HCT116 (cell line): ENCODE results near the gene TMEM132A. TPM values are rescaled to one million over a fixed set of nuclear protein-coding genes. Genes with fewer than 3 reads are reported as not detected.

Source experiments
- ATAC-seq: fragments of 200-7000 bp; cut with Tn5 transposase; 2 replicates; pipeline ENCODE4 v1.9.1; 2020; ENCODE audit warnings: mild to moderate bottlenecking, moderate library complexity
- BruUV-seq: library from RNA; stranded (reverse); fragments of 400-500 nt; replicated peaks from 2 replicates; lab custom pipeline; 2021; lab: Mats Ljungman, UMichigan
- CTCF ChIA-PET: fragments of 300-600 bp; sonication (Branson Sonifier 250); formaldehyde crosslinking; loops from one replicate; lab custom pipeline; 2021; ENCODE audit warnings: antibody characterized with exemption; lab: Charles Lee
- POLR2A ChIA-PET: fragments of 300-600, 350-600 bp; sonication (Branson Sonifier 250); formaldehyde crosslinking; loops from one replicate; lab custom pipeline; 2021; ENCODE audit warnings: antibody characterized with exemption; lab: Charles Lee
- RAD21 ChIA-PET, 2 experiments: fragments of 300-600 bp; sonication (Branson Sonifier 250); formaldehyde crosslinking; loops; one replicate each; lab custom pipeline; 2023; ENCODE audit warnings: low total read pairs in 2 of 2; ENCODE audit not compliant: uncharacterized antibody in 2 of 2, unreplicated experiment in 2 of 2, low non-redundant PET in 1 of 2; lab: Charles Lee
- DNase-seq: peaks from one replicate; pipeline ENCODE4 v3.0.0-alpha.2; 2010; ENCODE audit warnings: low read depth, low spot score
- H2AFZ ChIP-seq: fragments of 200-600 bp; shearing (Covaris generic), sonication (generic); 2 replicates; pipeline ENCODE4 v1.6.1; 2017; ENCODE audit warnings: low read depth, mixed run types, mixed read lengths, antibody characterized with exemption, low read length; ENCODE audit not compliant: poor library complexity, severe bottlenecking
- H3K27ac ChIP-seq: 2 replicates; pipeline ENCODE4 v1.5.1; 2012; ENCODE audit warnings: low read depth, low read length
- H3K27me3 ChIP-seq: fragments of 200-600 bp; sonication (generic); 2 replicates; pipeline ENCODE4 v1.6.1; 2016; ENCODE audit warnings: mixed run types, low read length, mixed read lengths; ENCODE audit not compliant: insufficient read depth
- H3K36me3 ChIP-seq, 2 experiments: fragments of 200-500 bp in 1 of 2; fragments of 200-600 bp in 1 of 2; sonication (Bioruptor generic) in 1 of 2; sonication (generic) in 1 of 2; 2 replicates each; pipeline versions ENCODE4 v1.5.1 to v1.6.1; 2014 to 2016; ENCODE audit warnings: low read length in 2 of 2, inconsistent platforms in 1 of 2, mixed read lengths in 1 of 2, mixed run types in 1 of 2; ENCODE audit not compliant: insufficient read depth in 2 of 2, control insufficient read depth in 1 of 2
- H3K4me1 ChIP-seq, 2 experiments: fragments of 200-600 bp in 1 of 2; sonication (generic) in 1 of 2; 2 replicates each; pipeline versions ENCODE4 v1.5.1 to v1.6.1; 2012 to 2017; ENCODE audit warnings: low read length in 2 of 2, inconsistent platforms in 1 of 2, mild to moderate bottlenecking in 1 of 2, mixed read lengths in 1 of 2, mixed run types in 1 of 2, moderate library complexity in 1 of 2; ENCODE audit not compliant: insufficient read depth in 2 of 2, control insufficient read depth in 1 of 2
- H3K4me2 ChIP-seq: fragments of 200-600 bp; sonication (generic); 2 replicates; pipeline ENCODE4 v1.6.1; 2017; ENCODE audit warnings: mixed run types, low read length, mixed read lengths
- H3K4me3 ChIP-seq, 2 experiments: fragments of 200-600 bp in 1 of 2; sonication (generic) in 1 of 2; replicated peaks in 1 of 2; 2 replicates each; pipeline ENCODE4 v1.5.1; 2011 to 2016; ENCODE audit warnings: low read length in 2 of 2, control low read depth in 1 of 2, low read depth in 1 of 2, mild to moderate bottlenecking in 1 of 2, mixed read lengths in 1 of 2, mixed run types in 1 of 2
- H3K79me2 ChIP-seq: fragments of 200-600 bp; sonication (generic); 2 replicates; pipeline ENCODE4 v1.6.1; 2017; ENCODE audit warnings: mild to moderate bottlenecking, mixed run types, low read length, moderate library complexity, mixed read lengths; ENCODE audit not compliant: insufficient read depth
- H3K9ac ChIP-seq: fragments of 200-600 bp; sonication (generic); 2 replicates; pipeline ENCODE4 v1.6.1; 2016; ENCODE audit warnings: low read length, mixed read lengths
- H3K9me2 ChIP-seq: fragments of 200-600 bp; sonication (generic), shearing (Covaris generic); 2 replicates; pipeline ENCODE4 v1.6.1; 2017; ENCODE audit warnings: mixed run types, mild to moderate bottlenecking, moderate library complexity; ENCODE audit not compliant: insufficient read depth
- H3K9me3 ChIP-seq, 2 experiments: fragments of 200-500 bp in 1 of 2; fragments of 200-600 bp in 1 of 2; sonication (Bioruptor generic) in 1 of 2; sonication (generic) in 1 of 2; 2 replicates each; pipeline ENCODE4 v1.6.1; 2014 to 2017; ENCODE audit warnings: low read length in 2 of 2, mixed read lengths in 2 of 2, inconsistent platforms in 1 of 2, low read depth in 1 of 2, mild to moderate bottlenecking in 1 of 2, mixed run types in 1 of 2, moderate library complexity in 1 of 2; ENCODE audit not compliant: control insufficient read depth in 1 of 2, insufficient read depth in 1 of 2
- H4K20me1 ChIP-seq: fragments of 200-600 bp; sonication (generic), shearing (Covaris generic); 2 replicates; pipeline ENCODE4 v1.6.1; 2017; ENCODE audit warnings: mixed run types, mild to moderate bottlenecking, moderate library complexity; ENCODE audit not compliant: insufficient read depth
- ATF3 ChIP-seq: IDR thresholded peaks from 2 replicates; pipeline ENCODE4 v1.6.1; 2012
- CBX3 ChIP-seq: IDR thresholded peaks from 2 replicates; pipeline ENCODE4 v1.6.1; 2012; ENCODE audit warnings: low read depth
- CTCF ChIP-seq, 3 experiments: fragments of 200-600 bp in 1 of 3; sonication (generic) in 1 of 3; IDR thresholded peaks in 2 of 3; conservative IDR thresholded peaks in 1 of 3; 2 replicates each; pipeline ENCODE4 v1.5.1; 2012 to 2017; ENCODE audit warnings: low read depth in 2 of 3, low read length in 2 of 3, antibody characterized with exemption in 1 of 3, borderline replicate concordance in 1 of 3, control low read depth in 1 of 3, mild to moderate bottlenecking in 1 of 3, mixed read lengths in 1 of 3, mixed run types in 1 of 3, moderate library complexity in 1 of 3; ENCODE audit not compliant: insufficient read depth in 1 of 3
- EGR1 ChIP-seq: IDR thresholded peaks from 2 replicates; pipeline ENCODE4 v1.6.1; 2012; ENCODE audit warnings: low read depth
- ELF1 ChIP-seq: IDR thresholded peaks from 2 replicates; pipeline ENCODE4 v1.6.1; 2012; ENCODE audit warnings: low read depth, borderline replicate concordance
- EZH2 ChIP-seq: fragments of 200-600 bp; sonication (generic); IDR thresholded peaks from 2 replicates; pipeline ENCODE4 v1.6.1; 2017; ENCODE audit warnings: antibody characterized with exemption, mixed run types
- EZH2phosphoT487 ChIP-seq: fragments of 200-600 bp; IDR thresholded peaks from 2 replicates; pipeline ENCODE4 v1.6.1; 2018; ENCODE audit warnings: antibody characterized with exemption, borderline replicate concordance
- MAX ChIP-seq: IDR thresholded peaks from 2 replicates; pipeline ENCODE4 v1.6.1; 2012
- POLR2A ChIP-seq: IDR thresholded peaks from 2 replicates; pipeline ENCODE4 v1.7.0; 2011; ENCODE audit warnings: borderline replicate concordance; ENCODE audit not compliant: insufficient read depth, insufficient read length; ENCODE audit errors: extremely low read depth
- POLR2AphosphoS5 ChIP-seq: IDR thresholded peaks from 2 replicates; pipeline ENCODE4 v1.6.1; 2011; ENCODE audit warnings: mild to moderate bottlenecking, low read depth, low read length, moderate library complexity
- RAD21 ChIP-seq: IDR thresholded peaks from 2 replicates; pipeline ENCODE4 v1.6.1; 2012; ENCODE audit warnings: low read depth, mild to moderate bottlenecking
- REST ChIP-seq: IDR thresholded peaks from 2 replicates; pipeline ENCODE4 v1.6.1; 2012; ENCODE audit warnings: low read depth
- SIN3A ChIP-seq: IDR thresholded peaks from 2 replicates; pipeline ENCODE4 v1.6.1; 2012; ENCODE audit warnings: low read depth
- SP1 ChIP-seq: IDR thresholded peaks from 2 replicates; pipeline ENCODE4 v1.6.1; 2012; ENCODE audit warnings: low read depth
- TCF7L2 ChIP-seq: IDR thresholded peaks from 2 replicates; pipeline ENCODE4 v1.7.0; 2011; ENCODE audit warnings: borderline replicate concordance, inconsistent platforms; ENCODE audit not compliant: insufficient read depth, insufficient read length; ENCODE audit errors: extremely low read depth
- YY1 ChIP-seq: IDR thresholded peaks from 2 replicates; pipeline ENCODE4 v1.6.1; 2011; ENCODE audit warnings: low read length, low read depth, moderate library complexity, mild to moderate bottlenecking; ENCODE audit not compliant: insufficient replicate concordance; ENCODE audit errors: extremely low read depth
- ZBTB33 ChIP-seq: IDR thresholded peaks from 2 replicates; pipeline ENCODE4 v1.6.1; 2011; ENCODE audit warnings: mild to moderate bottlenecking, low read length, moderate library complexity; ENCODE audit not compliant: insufficient replicate concordance; ENCODE audit errors: extremely low read depth
- ZFX ChIP-seq: fragments of 450-650 bp; IDR thresholded peaks from 2 replicates; pipeline ENCODE4 v1.6.1; 2017
- ZNF274 ChIP-seq: fragments of 200-500 bp; sonication (Bioruptor generic); IDR thresholded peaks from 2 replicates; pipeline ENCODE4 v1.6.1; 2014; ENCODE audit warnings: mild to moderate bottlenecking, low read depth, low read length, inconsistent platforms
- intact Hi-C: fragments of 100-400 bp; cut with micrococcal nuclease; formaldehyde crosslinking; loops from 2 replicates; pipeline ENCODE4 v1.10.0; 2022
- total RNA-seq: library from RNA; stranded (reverse); gene quantifications from one replicate; pipeline ENCODE4 v1.2.1, GENCODE V29; 2021; ENCODE audit not compliant: unreplicated experiment

Gene TMEM132A
- total RNA-seq, 1 experiment from 2014 or later: 120 TPM

- peaks cover 12 to 19% of the 10 kb centered on the region in 2 experiments for H3K4me1 ChIP-seq
- ATAC-seq: no peak
- H2AFZ ChIP-seq: no peak overlapping the region
- RAD21 ChIA-PET: no interaction called here
- TF ChIP-seq ELF1 (no peak), RAD21 (no peak), CTCF (IDR thresholded peaks at IDR 0.05 in 2 of 3, conservative IDR thresholded peaks at IDR 0.05 in 1 of 3; ENCODE audit: borderline replicate concordance in 1 of 3, insufficient read depth in 1 of 3, low read depth in 2 of 3, low read length in 2 of 3) (no peak), POLR2A (no peak), EZH2 (no peak), SP1 (no peak), YY1 (no peak), POLR2AphosphoS5 (no peak), TCF7L2 (no peak), CBX3 (no peak), ATF3 (no peak), MAX (no peak), EZH2phosphoT487 (no peak), REST (no peak), ZBTB33 (no peak), SIN3A (no peak), ZNF274 (no peak), ZFX (no peak), EGR1 (no peak)
- TF ChIP-seq, all 23 proteins: peak for 0
- Histone ChIP-seq H3K9me3 (no peaks in the 10 kb centered on the region), H3K9ac (no peak overlapping the region), H3K79me2 (no peaks in the 10 kb centered on the region; the same call in 1 of the 2 replicates), H3K27me3 (no peaks in the 10 kb centered on the region), H4K20me1 (no peaks in the 10 kb centered on the region), H3K36me3 (peaks cover 13 to 25% of the 10 kb centered on the region in 2 experiments; a peak in 3 of 4 replicates), H3K4me2 (no peak overlapping the region), H3K9me2 (no peaks in the 10 kb centered on the region), H3K4me3 (no peak overlapping the region), H3K27ac (no peak overlapping the region)
- CTCF ChIA-PET: no interaction called here
- DNase-seq: no peak
- POLR2A ChIA-PET: no interaction called here
- no TSS peak for BruUV-seq
- intact Hi-C loops: no loop called here
Observed at GRCh38 chr11:60928563-60929001, 4.3 kb downstream of the TMEM132A start.
